PC-3 (cell line): ENCODE data around the gene USP34. TPM values are rescaled to one million over a fixed set of nuclear protein-coding genes. Genes with fewer than 3 reads are reported as not detected.
A peak's percentile ranks its signal among the peaks of the same experiment; 100 is the strongest.

Experiments
- ATAC-seq: fragments of 200-7000 bp; cut with Tn5 transposase; 2 replicates; pipeline ENCODE4 v1.9.1; 2020; ENCODE audit warnings: mild to moderate bottlenecking, moderate library complexity
- BruUV-seq: library from RNA; stranded (reverse); fragments of 400-500 nt; replicated peaks from 2 replicates; lab custom pipeline; 2021; lab: Mats Ljungman, UMichigan
- CTCF ChIA-PET: fragments of 300-600 bp; sonication (Branson Sonifier 250); formaldehyde crosslinking; loops from one replicate; lab custom pipeline; 2022; ENCODE audit warnings: antibody characterized with exemption; lab: Charles Lee
- POLR2A ChIA-PET: fragments of 300-600 bp; sonication (Branson Sonifier 250); formaldehyde crosslinking; loops from one replicate; lab custom pipeline; 2022; ENCODE audit warnings: antibody characterized with exemption; ENCODE audit not compliant: unreplicated experiment; lab: Charles Lee
- DNase-seq: peaks from one replicate; pipeline ENCODE4 v3.0.0-alpha.2; 2015
- H2AFZ ChIP-seq: fragments of 300-600 bp; sonication (generic); 2 replicates; pipeline ENCODE4 v1.6.0; 2016; ENCODE audit warnings: antibody characterized with exemption, low read length
- H3F3A ChIP-seq: fragments of 300-600 bp; sonication (generic); one replicate; pipeline ENCODE4 v1.6.0; 2017; ENCODE audit warnings: antibody characterized with exemption, low read length, control low read depth, mild to moderate bottlenecking; ENCODE audit not compliant: unreplicated experiment
- H3K27ac ChIP-seq: fragments of 300-600 bp; sonication (generic); 2 replicates; pipeline ENCODE4 v1.5.1; 2016; ENCODE audit warnings: mild to moderate bottlenecking, low read length
- H3K27me3 ChIP-seq: fragments of 300-600 bp; sonication (generic); 2 replicates; pipeline ENCODE4 v1.6.1; 2016; ENCODE audit warnings: low read length, mixed read lengths
- H3K36me3 ChIP-seq: fragments of 300-600 bp; sonication (generic); 2 replicates; pipeline ENCODE4 v1.6.1; 2016; ENCODE audit warnings: low read depth, mixed run types, low read length, mixed read lengths
- H3K4me1 ChIP-seq: fragments of 300-600 bp; sonication (generic); 2 replicates; pipeline ENCODE4 v1.5.1; 2016; ENCODE audit warnings: low read length; ENCODE audit not compliant: insufficient read depth
- H3K4me2 ChIP-seq: fragments of 300-600 bp; sonication (generic); 2 replicates; pipeline ENCODE4 v1.6.0; 2016; ENCODE audit warnings: low read length
- H3K4me3 ChIP-seq: fragments of 300-600 bp; sonication (generic); 2 replicates; pipeline ENCODE4 v1.5.1; 2016; ENCODE audit warnings: mild to moderate bottlenecking, low read length, mixed read lengths
- H3K79me2 ChIP-seq: fragments of 300-600 bp; sonication (generic); 2 replicates; pipeline ENCODE4 v1.6.1; 2017; ENCODE audit warnings: low read length, mixed read lengths
- H3K9ac ChIP-seq: fragments of 300-600 bp; sonication (generic); 2 replicates; pipeline ENCODE4 v1.6.0; 2016; ENCODE audit warnings: mild to moderate bottlenecking, low read length
- H3K9me2 ChIP-seq: fragments of 300-600 bp; sonication (generic); replicated peaks from 2 replicates; pipeline ENCODE4 v1.6.1; 2016; ENCODE audit warnings: mixed run types, low read length, mixed read lengths
- H3K9me3 ChIP-seq: fragments of 300-600 bp; sonication (generic); 2 replicates; pipeline ENCODE4 v1.6.1; 2016; ENCODE audit warnings: low read length, mixed read lengths
- H4K20me1 ChIP-seq: fragments of 300-600 bp; sonication (generic); 2 replicates; pipeline ENCODE4 v1.6.1; 2016; ENCODE audit warnings: low read length, mixed read lengths
- CTCF ChIP-seq: fragments of 300-600 bp; sonication (generic); conservative IDR thresholded peaks from 2 replicates; pipeline ENCODE4 v1.5.1; 2017; ENCODE audit warnings: antibody characterized with exemption, low read depth, mild to moderate bottlenecking, low read length
- EZH2 ChIP-seq: fragments of 300-600 bp; sonication (generic); IDR thresholded peaks from one replicate; pipeline ENCODE4 v1.6.1; 2017; ENCODE audit warnings: antibody characterized with exemption, mild to moderate bottlenecking, low read length; ENCODE audit not compliant: unreplicated experiment
- EZH2phosphoT487 ChIP-seq: fragments of 300-600 bp; sonication (generic); IDR thresholded peaks from 2 replicates; pipeline ENCODE4 v1.6.1; 2018; ENCODE audit warnings: mild to moderate bottlenecking, antibody characterized with exemption, low read length, borderline replicate concordance
- intact Hi-C: fragments of 100-400 bp; cut with micrococcal nuclease; formaldehyde crosslinking; loops from 2 replicates; pipeline ENCODE4 v1.9.0; 2023
- total RNA-seq: library from RNA; depleted of rRNA; stranded (reverse); fragments of >200 nt; gene quantifications from 2 replicates; pipeline ENCODE4 v1.2.3, GENCODE V29; 2014

Gene USP34
- total RNA-seq, 1 experiment from 2014 or later: 67.1 TPM

GRCh38 chr2:61244694-61245093 lies 226.2 kb downstream of the USP34 start:
- Histone ChIP-seq H3F3A (peaks cover 5% of the 10 kb centered on the region), H3K9ac (no peak overlapping the region), H3K4me2 (no peak overlapping the region), H3K79me2 (no peaks in the 10 kb centered on the region), H3K36me3 (peaks cover 33% of the 10 kb centered on the region), H3K27me3 (no peaks in the 10 kb centered on the region), H3K27ac (peak overlapping the region; percentile 55), H2AFZ (no peak overlapping the region), H3K9me3 (no peaks in the 10 kb centered on the region), H4K20me1 (no peaks in the 10 kb centered on the region), H3K4me1 (peaks cover 15% of the 10 kb centered on the region), H3K9me2 (no peaks in the 10 kb centered on the region), H3K4me3 (no peak overlapping the region)
- CTCF ChIA-PET: no interaction called here
- POLR2A ChIA-PET: no interaction called here
- intact Hi-C loops: no loop called here
- TF ChIP-seq CTCF (no peak), EZH2phosphoT487 (no peak), EZH2 (no peak)
- peak; percentile 60 for DNase-seq
- ATAC-seq: peak; percentile 91
- BruUV-seq: no TSS peak

GRCh38 chr2:61241266-61241665 lies 229.6 kb downstream of the USP34 start:
- Histone ChIP-seq H3K79me2 (no peaks in the 10 kb centered on the region), H3K27ac (no peak overlapping the region), H3K9ac (no peak overlapping the region), H3K4me1 (peaks cover 15% of the 10 kb centered on the region), H2AFZ (no peak overlapping the region), H3K4me3 (no peak overlapping the region), H3K36me3 (peaks cover 23% of the 10 kb centered on the region; the same call in 1 of the 2 replicates), H3K9me3 (no peaks in the 10 kb centered on the region), H3F3A (peaks cover 5% of the 10 kb centered on the region), H3K9me2 (no peaks in the 10 kb centered on the region), H4K20me1 (no peaks in the 10 kb centered on the region), H3K4me2 (no peak overlapping the region), H3K27me3 (no peaks in the 10 kb centered on the region)
- BruUV-seq: no TSS peak
- intact Hi-C loops: no loop called here
- ChIA-PET CTCF (interaction anchor here (0.6 kb wide), 1 partner anchor 28 kb away, joined by 3 read pairs; no protein-coding TSS in a partner anchor), POLR2A (no interaction called here)
- TF ChIP-seq EZH2phosphoT487 (no peak), CTCF (no peak), EZH2 (no peak)
- no peak for ATAC-seq
- DNase-seq: no peak

- no peak overlapping the region for H3K4me2 ChIP-seq
- H3K4me1 ChIP-seq: no peaks in the 10 kb centered on the region
- CTCF ChIA-PET: no interaction called here
- H2AFZ ChIP-seq: no peak overlapping the region
- no peaks in the 10 kb centered on the region for H3K9me2 ChIP-seq
- no peak overlapping the region for H3K9ac ChIP-seq
- no peak overlapping the region for H3K4me3 ChIP-seq
- no TSS peak for BruUV-seq
- intact Hi-C loops: no loop called here
- H3K9me3 ChIP-seq: no peaks in the 10 kb centered on the region
- no peaks in the 10 kb centered on the region for H3K27me3 ChIP-seq
- no peak for ATAC-seq
- no peaks in the 10 kb centered on the region for H3F3A ChIP-seq
- H3K79me2 ChIP-seq: no peaks in the 10 kb centered on the region
- DNase-seq: no peak
- H4K20me1 ChIP-seq: no peaks in the 10 kb centered on the region
- TF ChIP-seq EZH2: no peak
- no peak overlapping the region for H3K27ac ChIP-seq
- H3K36me3 ChIP-seq: peaks cover 20% of the 10 kb centered on the region; the same call in 1 of the 2 replicates
- POLR2A ChIA-PET: no interaction called here
Observed at GRCh38 chr2:61238219-61239012, 232.5 kb downstream of the USP34 start.
